Fibroblast of lung (primary cell): ENCODE results near the gene ZNF692. TPM values are rescaled to one million over a fixed set of nuclear protein-coding genes. Genes with fewer than 3 reads are reported as not detected.

Experiments
- DNase-seq, 2 donors: peaks; one replicate each; pipeline versions ENCODE4 v3.0.0 to v3.0.0-alpha.2; 2010; ENCODE audit warnings: low read depth in 2 of 2
- H2AFZ ChIP-seq: 2 replicates; pipeline ENCODE4 v1.5.1; 2012; ENCODE audit warnings: low read length, control low read depth, inconsistent platforms
- H3K27ac ChIP-seq: 2 replicates; pipeline ENCODE4 v1.5.1; 2011; ENCODE audit warnings: low read length, control low read depth; ENCODE audit not compliant: insufficient read depth
- H3K27me3 ChIP-seq: 2 replicates; pipeline ENCODE4 v1.5.1; 2011; ENCODE audit warnings: mild to moderate bottlenecking, low read length; ENCODE audit not compliant: control insufficient read depth, insufficient read depth
- H3K36me3 ChIP-seq: 2 replicates; pipeline ENCODE4 v1.5.1; 2011; ENCODE audit warnings: low read length; ENCODE audit not compliant: control insufficient read depth, insufficient read depth
- H3K4me1 ChIP-seq: 2 replicates; pipeline ENCODE4 v1.5.1; 2011; ENCODE audit warnings: low read length; ENCODE audit not compliant: control insufficient read depth, insufficient read depth; ENCODE audit errors: extremely low read depth
- H3K4me2 ChIP-seq: 2 replicates; pipeline ENCODE4 v1.5.1; 2011; ENCODE audit warnings: low read length, control low read depth; ENCODE audit not compliant: insufficient read depth; ENCODE audit errors: extremely low read depth
- H3K4me3 ChIP-seq, 4 experiments: fragments of 200-600 bp in 1 of 4; sonication (generic) in 1 of 4; replicated peaks in 1 of 4; 2 replicates each; pipeline ENCODE4 v1.5.1; 2011 to 2016; ENCODE audit warnings: low read length in 4 of 4, low read depth in 3 of 4, mild to moderate bottlenecking in 3 of 4, control low read depth in 2 of 4, inconsistent platforms in 1 of 4, mixed read lengths in 1 of 4; ENCODE audit not compliant: insufficient read depth in 1 of 4; ENCODE audit errors: control extremely low read depth in 1 of 4
- H3K79me2 ChIP-seq: 2 replicates; pipeline ENCODE4 v1.5.1; 2012; ENCODE audit warnings: mild to moderate bottlenecking, low read length, inconsistent platforms; ENCODE audit not compliant: control insufficient read depth, insufficient read depth
- H3K9ac ChIP-seq: 2 replicates; pipeline ENCODE4 v1.5.1; 2011; ENCODE audit warnings: mild to moderate bottlenecking, low read length, control low read depth; ENCODE audit not compliant: insufficient read depth
- H3K9me3 ChIP-seq: 2 replicates; pipeline ENCODE4 v1.5.1; 2012; ENCODE audit warnings: low read depth, low read length; ENCODE audit not compliant: control insufficient read depth, insufficient read depth
- H4K20me1 ChIP-seq: 2 replicates; pipeline ENCODE4 v1.5.1; 2011; ENCODE audit warnings: low read length; ENCODE audit not compliant: control insufficient read depth, insufficient read depth; ENCODE audit errors: extremely low read depth
- EZH2 ChIP-seq: IDR thresholded peaks from 2 replicates; pipeline ENCODE4 v1.5.1; 2012; ENCODE audit warnings: low read length, control low read depth, mild to moderate bottlenecking; ENCODE audit errors: missing control alignments
- polyA plus RNA-seq, 2 donors: library from polyadenylated mRNA; depleted of rRNA in 1 of 2; stranded (reverse) in 1 of 2; unstranded in 1 of 2; fragments of >200 nt; gene quantifications; 2 replicates each; pipeline ENCODE4 v1.2.1, GENCODE V29; 2011 to 2012; ENCODE audit warnings: missing spikeins in 1 of 2
- total RNA-seq: library from RNA; depleted of rRNA; stranded (reverse); fragments of >200 nt; gene quantifications from 2 replicates; pipeline ENCODE4 v1.2.1, GENCODE V29; 2014
- TF ChIP-seq, protein P1 (sequence below), 2 donors: IDR thresholded peaks in 1 of 2; conservative IDR thresholded peaks in 1 of 2; 1 replicate in 1 of 2; 2 replicates in 1 of 2; pipeline ENCODE4 v1.5.1; 2011 to 2012; ENCODE audit warnings: low read length in 2 of 2, control low read depth in 1 of 2, inconsistent platforms in 1 of 2, low read depth in 1 of 2, mild to moderate bottlenecking in 1 of 2

ZNF692 gene
- total and polyA plus RNA-seq, 2 donors (not counting 1 experiment from before 2014, with no cell fraction given): 7.6 to 16.2 TPM

DNA sequence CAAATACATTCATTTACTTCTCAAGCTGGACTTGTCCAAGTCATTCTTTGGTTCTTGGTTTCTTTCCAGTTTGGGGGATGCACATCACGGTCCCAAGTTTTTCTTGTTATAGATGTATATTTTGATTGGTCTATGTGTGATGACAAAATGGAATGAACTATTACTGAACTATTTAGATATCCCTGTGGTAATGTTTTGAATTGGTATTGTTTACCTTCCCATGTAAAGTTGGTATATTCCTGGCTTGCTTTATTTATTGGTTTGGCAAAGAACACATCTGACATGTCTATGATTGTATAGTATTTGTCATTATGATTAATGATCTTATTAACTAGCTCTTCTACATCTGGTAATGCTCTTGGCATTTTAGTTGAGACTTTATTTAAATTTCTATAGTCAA, 22.4 kb upstream of the ZNF692 start:
- H3K79me2 ChIP-seq: no peaks in the 10 kb centered on the region
- H3K27me3 ChIP-seq: peaks cover 4% of the 10 kb centered on the region
- H3K9me3 ChIP-seq: no peaks in the 10 kb centered on the region
- H3K4me2 ChIP-seq: no peak overlapping the region
- H3K9ac ChIP-seq: no peak overlapping the region
- H3K36me3 ChIP-seq: no peaks in the 10 kb centered on the region
- H2AFZ ChIP-seq: no peak overlapping the region
- DNase-seq: peak in 1 of 2 donors; percentile 24
- TF ChIP-seq EZH2: no peak
- TF ChIP-seq, protein P1, sequence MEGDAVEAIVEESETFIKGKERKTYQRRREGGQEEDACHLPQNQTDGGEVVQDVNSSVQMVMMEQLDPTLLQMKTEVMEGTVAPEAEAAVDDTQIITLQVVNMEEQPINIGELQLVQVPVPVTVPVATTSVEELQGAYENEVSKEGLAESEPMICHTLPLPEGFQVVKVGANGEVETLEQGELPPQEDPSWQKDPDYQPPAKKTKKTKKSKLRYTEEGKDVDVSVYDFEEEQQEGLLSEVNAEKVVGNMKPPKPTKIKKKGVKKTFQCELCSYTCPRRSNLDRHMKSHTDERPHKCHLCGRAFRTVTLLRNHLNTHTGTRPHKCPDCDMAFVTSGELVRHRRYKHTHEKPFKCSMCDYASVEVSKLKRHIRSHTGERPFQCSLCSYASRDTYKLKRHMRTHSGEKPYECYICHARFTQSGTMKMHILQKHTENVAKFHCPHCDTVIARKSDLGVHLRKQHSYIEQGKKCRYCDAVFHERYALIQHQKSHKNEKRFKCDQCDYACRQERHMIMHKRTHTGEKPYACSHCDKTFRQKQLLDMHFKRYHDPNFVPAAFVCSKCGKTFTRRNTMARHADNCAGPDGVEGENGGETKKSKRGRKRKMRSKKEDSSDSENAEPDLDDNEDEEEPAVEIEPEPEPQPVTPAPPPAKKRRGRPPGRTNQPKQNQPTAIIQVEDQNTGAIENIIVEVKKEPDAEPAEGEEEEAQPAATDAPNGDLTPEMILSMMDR (conservative IDR thresholded peaks at IDR 0.05 in 1 of 2, IDR thresholded peaks at IDR 0.05 in 1 of 2; ENCODE audit: low read depth in 1 of 2, low read length in 2 of 2): no peak
- H4K20me1 ChIP-seq: no peaks in the 10 kb centered on the region
- no peak overlapping the region for H3K4me3 ChIP-seq
- H3K27ac ChIP-seq: no peak overlapping the region
- no peaks in the 10 kb centered on the region for H3K4me1 ChIP-seq

DNA sequence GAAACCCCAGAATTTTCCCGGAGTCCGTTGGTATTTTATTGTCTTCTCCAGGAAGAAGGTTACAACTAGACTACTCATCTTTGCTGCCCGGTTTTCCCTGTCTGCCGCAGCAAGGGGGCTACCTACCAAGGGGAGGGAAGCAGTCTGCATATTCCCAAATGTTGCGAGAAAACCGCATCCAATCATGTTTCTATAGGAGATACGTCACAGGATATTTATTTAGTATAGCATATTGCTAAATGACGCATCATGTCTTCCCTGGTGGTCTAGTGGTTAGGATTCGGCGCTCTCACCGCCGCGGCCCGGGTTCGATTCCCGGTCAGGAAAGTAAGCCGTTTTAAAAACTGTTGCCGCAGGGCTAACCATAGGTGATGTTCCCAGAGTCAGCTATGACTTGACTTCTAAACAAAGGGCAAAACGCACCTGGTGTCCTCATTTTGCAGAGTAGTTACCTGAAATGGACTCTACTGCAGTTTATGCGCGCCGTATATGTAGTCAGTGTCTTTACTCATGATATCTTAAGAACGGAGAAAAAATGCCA, 15.2 kb upstream of the ZNF692 start:
- Histone ChIP-seq H2AFZ (no peak overlapping the region), H3K9me3 (no peaks in the 10 kb centered on the region), H3K79me2 (no peaks in the 10 kb centered on the region), H3K36me3 (no peaks in the 10 kb centered on the region), H3K27me3 (no peaks in the 10 kb centered on the region), H3K27ac (no peak overlapping the region), H3K4me3 (peak overlapping the region; percentile 9 to 86 (median 56)), H4K20me1 (no peaks in the 10 kb centered on the region), H3K4me1 (no peaks in the 10 kb centered on the region), H3K9ac (no peak overlapping the region), H3K4me2 (peak overlapping the region; percentile 34)
- TF ChIP-seq EZH2: no peak
- TF ChIP-seq, protein P1 (conservative IDR thresholded peaks at IDR 0.05 in 1 of 2, IDR thresholded peaks at IDR 0.05 in 1 of 2; ENCODE audit: low read depth in 1 of 2, low read length in 2 of 2): no peak
- peak; percentile 84 to 96 for DNase-seq

DNA sequence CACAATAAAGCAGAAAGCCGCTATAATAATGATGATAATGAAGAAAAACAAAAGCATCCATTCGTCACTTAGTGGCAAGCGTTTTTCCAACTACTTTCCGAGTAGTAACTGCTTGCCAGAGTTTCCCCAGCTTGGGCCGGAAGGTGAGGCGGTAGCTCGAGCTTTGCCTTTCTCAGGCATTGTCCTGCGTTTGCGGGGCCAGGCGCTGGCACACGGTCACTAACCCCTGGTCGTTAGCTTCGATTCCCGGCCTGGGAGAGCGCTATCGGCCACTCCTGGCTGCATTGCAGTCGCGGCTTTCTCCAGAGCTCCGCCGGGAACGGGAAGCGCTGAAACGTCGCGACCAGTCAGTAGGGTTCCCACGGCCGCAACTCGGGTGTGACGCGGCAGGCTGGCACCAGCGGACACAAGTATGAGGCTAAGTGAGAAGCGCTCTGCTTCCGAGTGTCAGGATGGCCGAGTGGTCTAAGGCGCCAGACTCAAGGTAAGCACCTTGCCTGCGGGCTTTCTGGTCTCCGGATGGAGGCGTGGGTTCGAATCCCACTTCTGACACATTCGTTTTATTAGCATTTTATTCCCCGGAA, 14.6 kb upstream of the ZNF692 start:
- peak; percentile 88 to 97 for DNase-seq
- no peaks in the 10 kb centered on the region for H3K79me2 ChIP-seq
- peak overlapping the region; percentile 42 for H2AFZ ChIP-seq
- H4K20me1 ChIP-seq: no peaks in the 10 kb centered on the region
- H3K9ac ChIP-seq: peak overlapping the region; percentile 68
- no peak for TF ChIP-seq EZH2
- TF ChIP-seq, protein P1 (conservative IDR thresholded peaks at IDR 0.05 in 1 of 2, IDR thresholded peaks at IDR 0.05 in 1 of 2; ENCODE audit: low read depth in 1 of 2, low read length in 2 of 2): no peak
- no peaks in the 10 kb centered on the region for H3K36me3 ChIP-seq
- H3K4me3 ChIP-seq: peak overlapping the region; percentile 45 to 86 (median 70)
- H3K27me3 ChIP-seq: no peaks in the 10 kb centered on the region
- H3K4me1 ChIP-seq: no peaks in the 10 kb centered on the region
- H3K4me2 ChIP-seq: peak overlapping the region; percentile 42
- H3K9me3 ChIP-seq: no peaks in the 10 kb centered on the region
- peak overlapping the region; percentile 86 for H3K27ac ChIP-seq
